ENCODE measurements around the gene STRBP. TPM values are rescaled to one million over a fixed set of nuclear protein-coding genes. Genes with fewer than 3 reads are reported as not detected.

The STRBP gene
- total RNA-seq, 1 experiment from 2014 or later = 39.9 TPM

GRCh38 chr9:123135430-123135829 is 133.0 kb downstream of the STRBP start:
- Histone ChIP-seq H3K9me3 (ENCODE audit: insufficient read depth, low read depth) (no peaks in the 10 kb centered on the region), H3K36me3 (ENCODE audit: low read depth) (no peaks in the 10 kb centered on the region), H3K4me1 (replicated peaks; ENCODE audit: insufficient read depth) (no peaks in the 10 kb centered on the region), H3K27me3 (ENCODE audit: insufficient read depth, low read depth) (no peaks in the 10 kb centered on the region), H3K4me2 (no peak overlapping the region), H2AFZ (no peak overlapping the region), H3K9me2 (ENCODE audit: insufficient read depth) (no peaks in the 10 kb centered on the region), H3K79me2 (ENCODE audit: low read depth) (no peaks in the 10 kb centered on the region), H3F3A (ENCODE audit: insufficient read depth, low read depth) (no peaks in the 10 kb centered on the region), H4K20me1 (ENCODE audit: insufficient read depth) (no peaks in the 10 kb centered on the region), H3K4me3 (no peak overlapping the region), H3K27ac (no peak overlapping the region)
- CTCF ChIA-PET = no interaction called here
- no peak for DNase-seq
- TF ChIP-seq CTCF (conservative IDR thresholded peaks at IDR 0.05) (no peak), EZH2 (IDR thresholded peaks at IDR 0.05; ENCODE audit: low read depth) (no peak)
- POLR2A ChIA-PET (ENCODE audit: unreplicated experiment) = no interaction called here
- no TSS peak for BruUV-seq (replicated peaks)
- intact Hi-C loops (cut with micrococcal nuclease; ENCODE audit: unreplicated experiment) = no loop called here

DNA sequence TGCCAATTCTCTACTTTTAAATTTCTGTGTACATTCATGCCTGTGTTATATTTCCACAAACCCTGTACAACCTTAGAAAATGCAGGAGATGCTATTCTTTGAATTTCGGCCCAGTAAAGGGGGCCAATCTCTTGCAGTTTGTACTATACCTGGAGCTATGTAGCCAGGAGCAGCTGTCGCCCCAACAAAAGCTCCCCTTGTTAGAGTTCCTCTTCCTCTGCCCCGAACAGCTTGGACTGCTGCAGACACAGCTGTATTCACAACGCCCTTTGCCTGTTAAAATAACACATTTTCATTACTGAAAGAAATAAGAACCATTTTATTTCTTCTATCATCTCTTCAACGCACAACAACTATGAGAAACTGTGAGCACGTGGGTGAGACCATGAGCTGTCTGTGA is 135.7 kb downstream of the STRBP start:
- Histone ChIP-seq H3K4me3 (no peak overlapping the region), H3K36me3 (ENCODE audit: low read depth) (no peaks in the 10 kb centered on the region), H3K9me2 (ENCODE audit: insufficient read depth) (no peaks in the 10 kb centered on the region), H4K20me1 (ENCODE audit: insufficient read depth) (no peaks in the 10 kb centered on the region), H3F3A (ENCODE audit: insufficient read depth, low read depth) (no peaks in the 10 kb centered on the region), H3K4me1 (replicated peaks; ENCODE audit: insufficient read depth) (no peaks in the 10 kb centered on the region), H3K9me3 (ENCODE audit: insufficient read depth, low read depth) (no peaks in the 10 kb centered on the region), H3K79me2 (ENCODE audit: low read depth) (no peaks in the 10 kb centered on the region), H3K27ac (no peak overlapping the region), H3K4me2 (no peak overlapping the region), H3K27me3 (ENCODE audit: insufficient read depth, low read depth) (no peaks in the 10 kb centered on the region), H2AFZ (no peak overlapping the region)
- intact Hi-C loops (cut with micrococcal nuclease; ENCODE audit: unreplicated experiment) = no loop called here
- ChIA-PET CTCF (no interaction called here), POLR2A (ENCODE audit: unreplicated experiment) (no interaction called here)
- BruUV-seq (replicated peaks) = no TSS peak
- no peak for TF ChIP-seq CTCF (conservative IDR thresholded peaks at IDR 0.05)
- TF ChIP-seq EZH2 (IDR thresholded peaks at IDR 0.05; ENCODE audit: low read depth) = no peak
- DNase-seq = no peak

GRCh38 chr9:123131993-123132392 is 136.4 kb downstream of the STRBP start:
- Histone ChIP-seq H3K27ac (no peak overlapping the region), H3K9me2 (ENCODE audit: insufficient read depth) (no peaks in the 10 kb centered on the region), H3F3A (ENCODE audit: insufficient read depth, low read depth) (no peaks in the 10 kb centered on the region), H3K9me3 (ENCODE audit: insufficient read depth, low read depth) (no peaks in the 10 kb centered on the region), H3K36me3 (ENCODE audit: low read depth) (no peaks in the 10 kb centered on the region), H3K4me3 (no peak overlapping the region), H3K27me3 (ENCODE audit: insufficient read depth, low read depth) (no peaks in the 10 kb centered on the region), H3K79me2 (ENCODE audit: low read depth) (no peaks in the 10 kb centered on the region), H3K4me2 (no peak overlapping the region), H4K20me1 (ENCODE audit: insufficient read depth) (no peaks in the 10 kb centered on the region), H2AFZ (no peak overlapping the region), H3K4me1 (replicated peaks; ENCODE audit: insufficient read depth) (no peaks in the 10 kb centered on the region)
- CTCF ChIA-PET = no interaction called here
- DNase-seq = no peak
- BruUV-seq (replicated peaks) = no TSS peak
- TF ChIP-seq EZH2 (IDR thresholded peaks at IDR 0.05; ENCODE audit: low read depth) (no peak), CTCF (conservative IDR thresholded peaks at IDR 0.05) (no peak)
- intact Hi-C loops (cut with micrococcal nuclease; ENCODE audit: unreplicated experiment) = no loop called here
- POLR2A ChIA-PET (ENCODE audit: unreplicated experiment) = interaction anchor here (0.5 kb wide), 1 partner anchor 219 kb away, joined by 17 read pairs; the partner anchor contains the start of gene ZBTB6

All from PC-9 (cell line).